Stomach (tissue), 9 donors: Measurements from ENCODE around the gene SYT7. TPM values are rescaled to one million over a fixed set of nuclear protein-coding genes. Genes with fewer than 3 reads are reported as not detected.

ENCODE experiments used
- DNase-seq, 2 donors: peaks; one replicate each; pipeline versions ENCODE4 v3.0.0 to v3.0.0-alpha.2; 2013 to 2019
- H3K27ac ChIP-seq, 5 donors: fragments of 200-600 bp in 4 of 5; sonication (generic) in 4 of 5; one replicate each; pipeline ENCODE4 v1.5.1; 2013 to 2019; ENCODE audit warnings: mild to moderate bottlenecking in 1 of 5, moderate library complexity in 1 of 5
- H3K27me3 ChIP-seq, 3 donors: fragments of 200-600 bp; sonication (generic); one replicate each; pipeline ENCODE4 v1.5.1; 2017 to 2019; ENCODE audit warnings: mixed run types in 1 of 3
- H3K36me3 ChIP-seq, 4 donors: fragments of 200-600 bp; sonication (generic); 1 replicate in 3 of 4; 2 replicates in 1 of 4; pipeline ENCODE4 v1.5.1; 2016 to 2019
- H3K4me1 ChIP-seq, 4 donors: fragments of 200-600 bp; sonication (generic); one replicate each; pipeline ENCODE4 v1.5.1; 2016 to 2019
- H3K4me3 ChIP-seq, 4 donors: fragments of 200-600 bp; sonication (generic) in 3 of 4; one replicate each; pipeline ENCODE4 v1.5.1; 2016 to 2019; ENCODE audit warnings: mild to moderate bottlenecking in 1 of 4
- H3K9me3 ChIP-seq, 4 donors: fragments of 200-600 bp; sonication (generic); one replicate each; pipeline ENCODE4 v1.5.1; 2016 to 2019
- CTCF ChIP-seq, 7 experiments: fragments of 450-650 bp in 4 of 7; fragments of 200-600 bp in 3 of 7; sonication (generic) in 3 of 7; IDR thresholded peaks; one replicate each; pipeline ENCODE4 v1.5.1; 2016 to 2019; ENCODE audit warnings: antibody characterized with exemption in 7 of 7, control low read depth in 2 of 7, mild to moderate bottlenecking in 1 of 7
- EP300 ChIP-seq: sonication (generic); formaldehyde crosslinking; IDR thresholded peaks from one replicate; pipeline ENCODE4 v1.6.1; 2017; ENCODE audit warnings: antibody characterized with exemption
- POLR2A ChIP-seq, 4 donors: fragments of 450-650 bp; IDR thresholded peaks; one replicate each; pipeline ENCODE4 v1.6.1; 2016; ENCODE audit warnings: antibody characterized with exemption in 4 of 4, control low read depth in 2 of 4, mild to moderate bottlenecking in 1 of 4, moderate library complexity in 1 of 4
- POLR2AphosphoS5 ChIP-seq, 3 donors: sonication (generic); formaldehyde crosslinking; IDR thresholded peaks; one replicate each; pipeline ENCODE4 v1.6.1; 2016; ENCODE audit warnings: antibody characterized with exemption in 3 of 3
- WGBS, 5 donors: extraction: QIAGEN DNeasy Blood & Tissue Kit in 3 of 5; methylation state at CpG; one replicate each; pipeline versions ENCODE4 v1.1.5 to v1.1.7; 2013 to 2018; 5-methylcytosine and 5-hydroxymethylcytosine counted together
- intact Hi-C: fragments of 100-400 bp; cut with DNase I; formaldehyde crosslinking; loops from one replicate; pipeline ENCODE4 v1.15.1; 2023; ENCODE audit warnings: low total_unique reads
- polyA plus RNA-seq, 3 donors: library from polyadenylated mRNA; stranded (reverse); fragments of 200-250 nt; gene quantifications; one replicate each; pipeline ENCODE4 v1.2.3, GENCODE V29; 2013
- total RNA-seq, 5 donors: library from RNA; depleted of rRNA; stranded (reverse); fragments of >200 nt; gene quantifications; one replicate each; pipeline versions ENCODE4 v1.1.0 to v1.2.3, GENCODE V29; 2014 to 2016
- donor health status: healthy with polysubstance abuse.
- donor health status: Bipolar disorder and iron deficiency.
- donor health status: healthy.

SYT7 gene
- total and polyA plus RNA-seq, 8 donors = 0.92 to 8.4 (median 1.4) TPM; not detected in 1

- Histone ChIP-seq H3K27ac (no peak overlapping the region), H3K4me1 (peaks cover 0 to 11% (median 2%) of the 10 kb centered on the region in 4 donors), H3K4me3 (no peak overlapping the region), H3K9me3 (no peaks in the 10 kb centered on the region), H3K27me3 (peaks cover 0 to 59% (median 10%) of the 10 kb centered on the region in 3 donors), H3K36me3 (no peaks in the 10 kb centered on the region)
- 72 to 83% (median 80%) methylated on average over 5 to 9 of the region's 9 CpGs for WGBS, 5 donors
- TF ChIP-seq POLR2A (IDR thresholded peaks at IDR 0.05) (no peak), CTCF (IDR thresholded peaks at IDR 0.05) (no peak), EP300 (no peak), POLR2AphosphoS5 (IDR thresholded peaks at IDR 0.05) (no peak)
- no peak for DNase-seq
- intact Hi-C loops = no loop called here
Observed at GRCh38 chr11:61610905-61611304, 30.0 kb upstream of the SYT7 start.

GRCh38 chr11:61609980-61610366, 29.1 kb upstream of the SYT7 start:
- Histone ChIP-seq H3K27ac (no peak overlapping the region), H3K9me3 (no peaks in the 10 kb centered on the region), H3K4me3 (no peak overlapping the region), H3K36me3 (no peaks in the 10 kb centered on the region), H3K4me1 (peaks cover 0 to 11% (median 2%) of the 10 kb centered on the region in 4 donors), H3K27me3 (peaks cover 0 to 63% (median 10%) of the 10 kb centered on the region in 3 donors)
- intact Hi-C loops = no loop called here
- WGBS, 5 donors = 23 to 39% (median 33%) methylated on average over 8 of the region's 8 CpGs
- TF ChIP-seq EP300 = no peak
- no peak for TF ChIP-seq POLR2AphosphoS5 (IDR thresholded peaks at IDR 0.05)
- TF ChIP-seq POLR2A (IDR thresholded peaks at IDR 0.05) = no peak
- no peak for TF ChIP-seq CTCF (IDR thresholded peaks at IDR 0.05)
- DNase-seq = peak; percentile 31 to 55

GRCh38 chr11:61609000-61609979, 28.4 kb upstream of the SYT7 start:
- Histone ChIP-seq H3K9me3 (no peaks in the 10 kb centered on the region), H3K27me3 (peaks cover 0 to 69% (median 10%) of the 10 kb centered on the region in 3 donors), H3K27ac (no peak overlapping the region), H3K36me3 (no peaks in the 10 kb centered on the region), H3K4me1 (peaks cover 0 to 11% (median 2%) of the 10 kb centered on the region in 4 donors), H3K4me3 (no peak overlapping the region)
- intact Hi-C loops = no loop called here
- WGBS, 5 donors = 35 to 41% (median 37%) methylated on average over 20 to 22 of the region's 22 CpGs
- DNase-seq = peak in 1 of 2 donors; percentile 61
- TF ChIP-seq POLR2A (IDR thresholded peaks at IDR 0.05) = no peak
- TF ChIP-seq CTCF (IDR thresholded peaks at IDR 0.05) = no peak
- no peak for TF ChIP-seq EP300
- no peak for TF ChIP-seq POLR2AphosphoS5 (IDR thresholded peaks at IDR 0.05)

- no peak for DNase-seq
- Histone ChIP-seq H3K4me3 (no peak overlapping the region), H3K4me1 (peaks cover 0 to 11% (median 5%) of the 10 kb centered on the region in 4 donors), H3K27me3 (peaks cover 0 to 67% (median 3%) of the 10 kb centered on the region in 3 donors), H3K36me3 (no peaks in the 10 kb centered on the region), H3K9me3 (no peaks in the 10 kb centered on the region), H3K27ac (no peak overlapping the region)
- TF ChIP-seq CTCF (IDR thresholded peaks at IDR 0.05) (no peak), POLR2A (IDR thresholded peaks at IDR 0.05) (no peak), EP300 (no peak), POLR2AphosphoS5 (IDR thresholded peaks at IDR 0.05) (no peak)
- WGBS, 5 donors = 68 to 79% (median 74%) methylated on average over 14 of the region's 14 CpGs
- intact Hi-C loops = no loop called here
Observed at GRCh38 chr11:61607920-61608599, 27.2 kb upstream of the SYT7 start.
